OCI-LY3 (cell line): Measurements from ENCODE around the gene SYT2.

Experiments
- CTCF ChIP-seq: fragments of 200-600, 300-600 bp; sonication (generic); IDR thresholded peaks from 2 replicates; pipeline ENCODE4 v1.5.1; 2014; ENCODE audit warnings: antibody characterized with exemption, low read length, low read depth
- EZH2phosphoT487 ChIP-seq: fragments of 200-600 bp; shearing (Covaris generic); IDR thresholded peaks from 2 replicates; pipeline ENCODE4 v1.6.1; 2018; ENCODE audit warnings: antibody characterized with exemption, mixed run types, low read depth

DNA sequence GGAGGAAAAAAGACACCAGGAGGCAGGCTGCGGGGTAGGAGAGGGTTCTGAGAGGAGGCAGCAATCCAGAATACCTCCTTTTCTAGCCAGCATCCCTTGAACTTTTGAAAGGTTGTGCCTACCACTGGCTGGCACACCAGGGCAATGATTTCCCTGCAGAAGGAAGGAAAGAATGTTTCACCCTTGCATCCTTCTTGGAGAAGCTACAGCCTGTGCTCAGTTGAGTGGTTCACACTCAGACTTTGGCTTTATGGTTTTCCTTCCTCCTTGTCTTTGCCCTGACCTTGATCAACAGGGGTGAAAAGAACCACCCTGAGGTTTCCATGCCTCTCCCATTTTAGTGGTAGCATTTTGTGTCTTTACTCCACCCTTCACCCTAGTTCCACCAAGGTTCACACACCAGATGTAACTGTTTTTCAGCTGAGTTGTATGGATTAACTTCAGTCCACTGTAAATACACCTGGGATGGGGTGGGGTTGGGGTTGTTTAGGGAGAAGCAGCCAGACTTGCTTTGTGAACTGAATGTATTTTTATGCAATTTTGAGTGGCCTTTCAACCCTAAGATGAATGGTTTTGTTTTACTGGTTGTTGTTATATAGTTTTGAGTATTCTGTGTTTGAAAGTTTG is 122.3 kb downstream of the SYT2 start:
- no peak for TF ChIP-seq CTCF
- TF ChIP-seq EZH2phosphoT487, result no peak
